ENCODE data around the gene FREM3. TPM values are rescaled to one million over a fixed set of nuclear protein-coding genes. Genes with fewer than 3 reads are reported as not detected.
A peak's percentile ranks its signal among the peaks of the same experiment; 100 is the strongest.

FREM3 gene
- total RNA-seq, 1 experiment from 2014 or later = not detected

DNA sequence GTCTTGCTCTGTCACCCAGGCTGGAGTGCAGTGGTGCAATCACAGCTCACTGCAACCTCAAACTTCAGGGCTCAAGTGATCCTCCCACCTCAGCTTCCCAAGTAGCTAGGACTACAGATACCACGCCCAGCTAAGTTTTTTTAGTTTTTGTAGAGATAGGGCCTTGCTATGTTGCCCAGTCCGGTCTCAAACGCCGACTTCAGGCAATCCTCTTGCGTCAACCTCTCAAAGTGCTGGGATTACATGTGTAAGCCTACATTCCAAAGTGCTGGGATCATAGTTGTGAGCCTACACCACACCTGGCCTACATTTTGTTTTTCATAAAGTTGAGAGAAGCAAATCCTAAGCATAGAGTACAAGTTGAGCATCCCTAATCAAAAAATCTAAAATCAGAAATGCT is 144.8 kb downstream of the FREM3 start:
- H3K4me3 ChIP-seq (ENCODE audit: low read depth, low read length, poor library complexity, severe bottlenecking) = no peak overlapping the region
- peaks cover 26% of the 10 kb centered on the region for H3K36me3 ChIP-seq (ENCODE audit: insufficient read depth, low read length, poor library complexity, severe bottlenecking)
- DNase-seq (ENCODE audit: low spot score) = no peak
- H3K27ac ChIP-seq (ENCODE audit: low read depth, low read length, poor library complexity, severe bottlenecking) = no peak overlapping the region
- H3K9me3 ChIP-seq (ENCODE audit: low read depth, low read length, poor library complexity, severe bottlenecking) = no peaks in the 10 kb centered on the region
- intact Hi-C loops (cut with micrococcal nuclease; ENCODE audit: unreplicated experiment) = no loop called here
- ChIA-PET CTCF (no interaction called here), POLR2A (ENCODE audit: low non-redundant PET) (no interaction called here)
- TF ChIP-seq EZH2 (IDR thresholded peaks at IDR 0.05; ENCODE audit: borderline replicate concordance, low read depth, low read length, poor library complexity, severe bottlenecking) = no peak
- TF ChIP-seq, protein P1, sequence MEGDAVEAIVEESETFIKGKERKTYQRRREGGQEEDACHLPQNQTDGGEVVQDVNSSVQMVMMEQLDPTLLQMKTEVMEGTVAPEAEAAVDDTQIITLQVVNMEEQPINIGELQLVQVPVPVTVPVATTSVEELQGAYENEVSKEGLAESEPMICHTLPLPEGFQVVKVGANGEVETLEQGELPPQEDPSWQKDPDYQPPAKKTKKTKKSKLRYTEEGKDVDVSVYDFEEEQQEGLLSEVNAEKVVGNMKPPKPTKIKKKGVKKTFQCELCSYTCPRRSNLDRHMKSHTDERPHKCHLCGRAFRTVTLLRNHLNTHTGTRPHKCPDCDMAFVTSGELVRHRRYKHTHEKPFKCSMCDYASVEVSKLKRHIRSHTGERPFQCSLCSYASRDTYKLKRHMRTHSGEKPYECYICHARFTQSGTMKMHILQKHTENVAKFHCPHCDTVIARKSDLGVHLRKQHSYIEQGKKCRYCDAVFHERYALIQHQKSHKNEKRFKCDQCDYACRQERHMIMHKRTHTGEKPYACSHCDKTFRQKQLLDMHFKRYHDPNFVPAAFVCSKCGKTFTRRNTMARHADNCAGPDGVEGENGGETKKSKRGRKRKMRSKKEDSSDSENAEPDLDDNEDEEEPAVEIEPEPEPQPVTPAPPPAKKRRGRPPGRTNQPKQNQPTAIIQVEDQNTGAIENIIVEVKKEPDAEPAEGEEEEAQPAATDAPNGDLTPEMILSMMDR (conservative IDR thresholded peaks at IDR 0.05; ENCODE audit: low read depth, low read length) = no peak
- no peaks in the 10 kb centered on the region for H3K27me3 ChIP-seq (replicated peaks; ENCODE audit: insufficient read depth, low read depth, low read length, poor library complexity)
- H3K4me1 ChIP-seq (ENCODE audit: insufficient read depth, low read length, poor library complexity, severe bottlenecking) = no peaks in the 10 kb centered on the region
- no TSS peak for BruUV-seq (replicated peaks)

DNA sequence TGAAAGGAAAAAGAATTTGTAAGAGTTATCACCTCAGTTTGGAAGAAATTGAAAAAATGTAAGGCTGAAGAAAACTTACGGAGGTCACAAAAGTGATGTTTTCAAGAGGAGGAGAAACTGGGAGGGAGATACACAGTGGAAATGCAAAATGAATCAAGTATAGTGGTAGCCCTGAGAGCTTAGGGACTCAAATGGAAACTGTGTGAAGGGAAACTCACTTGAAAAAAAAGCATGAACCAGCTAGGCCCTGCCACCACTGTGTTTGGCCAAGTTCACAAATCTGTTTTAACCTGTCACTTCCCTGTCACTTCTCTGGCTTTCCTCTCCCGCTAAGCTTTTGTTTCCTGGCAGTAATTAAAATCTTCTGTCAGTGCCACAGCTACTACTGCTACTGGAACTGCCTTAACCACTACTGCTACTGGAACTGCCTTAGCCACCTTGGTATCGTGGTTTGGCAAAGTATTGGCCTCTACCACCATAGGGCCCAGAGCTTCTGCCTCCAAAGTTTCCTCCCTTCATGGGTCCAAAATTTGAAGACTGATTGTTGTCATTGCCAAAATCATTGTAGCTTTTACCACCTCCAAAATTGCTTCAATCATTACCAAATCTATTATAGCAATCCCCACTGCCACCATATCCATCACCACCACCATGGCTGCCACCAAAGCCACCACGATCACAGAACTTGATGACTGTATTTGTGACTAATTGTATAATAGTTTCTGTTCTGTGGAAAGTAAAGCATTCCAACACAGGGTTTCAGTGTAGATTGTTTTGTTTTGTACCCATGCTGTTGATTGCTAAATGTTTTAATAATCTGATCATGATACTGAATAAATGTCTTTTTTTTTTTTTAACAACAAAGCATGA is 145.5 kb downstream of the FREM3 start:
- no peak overlapping the region for H3K27ac ChIP-seq (ENCODE audit: low read depth, low read length, poor library complexity, severe bottlenecking)
- no peaks in the 10 kb centered on the region for H3K9me3 ChIP-seq (ENCODE audit: low read depth, low read length, poor library complexity, severe bottlenecking)
- BruUV-seq (replicated peaks) = no TSS peak
- no peak for DNase-seq (ENCODE audit: low spot score)
- ChIA-PET CTCF (no interaction called here), POLR2A (ENCODE audit: low non-redundant PET) (no interaction called here)
- intact Hi-C loops (cut with micrococcal nuclease; ENCODE audit: unreplicated experiment) = no loop called here
- TF ChIP-seq EZH2 (IDR thresholded peaks at IDR 0.05; ENCODE audit: borderline replicate concordance, low read depth, low read length, poor library complexity, severe bottlenecking) = no peak
- TF ChIP-seq, protein P1 (conservative IDR thresholded peaks at IDR 0.05; ENCODE audit: low read depth, low read length) = no peak
- peaks cover 29% of the 10 kb centered on the region for H3K36me3 ChIP-seq (ENCODE audit: insufficient read depth, low read length, poor library complexity, severe bottlenecking)
- no peaks in the 10 kb centered on the region for H3K27me3 ChIP-seq (replicated peaks; ENCODE audit: insufficient read depth, low read depth, low read length, poor library complexity)
- peaks cover 4% of the 10 kb centered on the region for H3K4me1 ChIP-seq (ENCODE audit: insufficient read depth, low read length, poor library complexity, severe bottlenecking)
- no peak overlapping the region for H3K4me3 ChIP-seq (ENCODE audit: low read depth, low read length, poor library complexity, severe bottlenecking)

DNA sequence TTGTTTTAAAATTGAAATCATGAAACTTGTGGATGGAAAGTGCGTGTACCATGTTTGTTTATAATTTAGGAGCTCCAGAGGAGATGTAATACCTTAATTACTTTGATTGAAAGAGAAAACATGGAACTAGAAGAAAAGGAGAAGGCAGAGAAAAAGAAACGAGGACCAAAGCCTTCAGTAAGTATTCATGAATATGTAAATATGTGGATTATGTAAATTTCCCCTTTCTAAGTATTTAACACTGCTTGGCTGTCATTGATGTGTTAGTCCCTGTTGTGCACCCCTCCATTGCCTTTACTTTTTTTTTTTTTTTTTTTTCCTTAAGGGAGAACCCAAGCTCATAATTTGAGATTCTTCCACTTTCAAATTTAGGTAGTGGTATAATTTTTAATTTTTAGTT is 150.5 kb downstream of the FREM3 start:
- peak; percentile 19 for DNase-seq (ENCODE audit: low spot score)
- ChIA-PET POLR2A (ENCODE audit: low non-redundant PET) (no interaction called here), CTCF (no interaction called here)
- peaks cover 10% of the 10 kb centered on the region for H3K4me1 ChIP-seq (ENCODE audit: insufficient read depth, low read length, poor library complexity, severe bottlenecking)
- no peak overlapping the region for H3K27ac ChIP-seq (ENCODE audit: low read depth, low read length, poor library complexity, severe bottlenecking)
- no TSS peak for BruUV-seq (replicated peaks)
- no peaks in the 10 kb centered on the region for H3K9me3 ChIP-seq (ENCODE audit: low read depth, low read length, poor library complexity, severe bottlenecking)
- TF ChIP-seq, protein P1 (conservative IDR thresholded peaks at IDR 0.05; ENCODE audit: low read depth, low read length) = no peak
- TF ChIP-seq EZH2 (IDR thresholded peaks at IDR 0.05; ENCODE audit: borderline replicate concordance, low read depth, low read length, poor library complexity, severe bottlenecking) = no peak
- intact Hi-C loops (cut with micrococcal nuclease; ENCODE audit: unreplicated experiment) = no loop called here
- H3K27me3 ChIP-seq (replicated peaks; ENCODE audit: insufficient read depth, low read depth, low read length, poor library complexity) = no peaks in the 10 kb centered on the region
- H3K36me3 ChIP-seq (ENCODE audit: insufficient read depth, low read length, poor library complexity, severe bottlenecking) = peaks cover 78% of the 10 kb centered on the region
- H3K4me3 ChIP-seq (ENCODE audit: low read depth, low read length, poor library complexity, severe bottlenecking) = no peak overlapping the region
